HepG2 (cell line): ENCODE results near the gene TDRD10. TPM values are rescaled to one million over a fixed set of nuclear protein-coding genes. Genes with fewer than 3 reads are reported as not detected.

Source experiments
- CBX1 ChIP-seq: IDR thresholded peaks from one replicate; pipeline ENCODE4 v1.6.1; 2016; ENCODE audit warnings: antibody characterized with exemption, low read depth
- FLYWCH1 ChIP-seq: sonication (generic); formaldehyde crosslinking; IDR thresholded peaks from 2 replicates; pipeline ENCODE4 v1.8.1; 2023; ENCODE audit warnings: mild to moderate bottlenecking, missing genetic modification reagents
- FOXP4 ChIP-seq: sonication (generic); formaldehyde crosslinking; IDR thresholded peaks from 2 replicates; pipeline ENCODE4 v1.4.0; 2020; ENCODE audit warnings: missing genetic modification reagents
- GPN1 ChIP-seq: sonication (generic); formaldehyde crosslinking; IDR thresholded peaks from 2 replicates; pipeline ENCODE4 v1.5.1; 2020; ENCODE audit warnings: missing genetic modification reagents, borderline replicate concordance
- GRHL1 ChIP-seq: sonication (generic); formaldehyde crosslinking; conservative IDR thresholded peaks from 2 replicates; pipeline ENCODE4 v1.8.0; 2022; ENCODE audit warnings: missing genetic modification reagents
- MXD1 ChIP-seq: sonication (generic); formaldehyde crosslinking; IDR thresholded peaks from 2 replicates; pipeline ENCODE4 v1.4.0; 2020; ENCODE audit warnings: mild to moderate bottlenecking, missing genetic modification reagents
- SATB2 ChIP-seq: sonication (generic); formaldehyde crosslinking; IDR thresholded peaks from 2 replicates; pipeline ENCODE4 v1.5.0; 2020; ENCODE audit warnings: missing genetic modification reagents
- TARDBP ChIP-seq: sonication (generic); formaldehyde crosslinking; IDR thresholded peaks from 2 replicates; pipeline ENCODE4 v1.8.0; 2022; ENCODE audit warnings: mild to moderate bottlenecking, missing genetic modification reagents
- ZBTB10 ChIP-seq: sonication (generic); formaldehyde crosslinking; IDR thresholded peaks from 2 replicates; pipeline ENCODE4 v1.4.0; 2020; ENCODE audit warnings: missing genetic modification reagents, borderline replicate concordance
- ZBTB38 ChIP-seq: sonication (generic); formaldehyde crosslinking; IDR thresholded peaks from 2 replicates; pipeline ENCODE4 v1.5.1; 2020; ENCODE audit warnings: mild to moderate bottlenecking, missing genetic modification reagents
- ZNF275 ChIP-seq: sonication (generic); formaldehyde crosslinking; IDR thresholded peaks from 2 replicates; pipeline ENCODE4 v1.8.0; 2022; ENCODE audit warnings: missing genetic modification reagents, mild to moderate bottlenecking, inconsistent platforms, borderline replicate concordance
- ZNF572 ChIP-seq: sonication (generic); formaldehyde crosslinking; IDR thresholded peaks from 2 replicates; pipeline ENCODE4 v1.5.1; 2020; ENCODE audit warnings: mild to moderate bottlenecking, missing genetic modification reagents
- ZNF770 ChIP-seq: sonication (generic); formaldehyde crosslinking; IDR thresholded peaks from 2 replicates; pipeline ENCODE4 v1.5.0; 2020; ENCODE audit warnings: mild to moderate bottlenecking, missing genetic modification reagents
- polyA plus RNA-seq, 8 experiments: library from polyadenylated mRNA; depleted of rRNA in 3 of 8; stranded (reverse) in 7 of 8; unstranded in 1 of 8; fragments of >200 nt; fragmentation: Illumina TruSeq in 4 of 8; extraction: Trizol in 4 of 8; gene quantifications; 2 replicates each; pipeline versions ENCODE4 v1.2.1 to v1.2.3, GENCODE V29; 2011 to 2016; ENCODE audit warnings: low read depth in 4 of 8, missing spikeins in 1 of 8, mixed read lengths in 1 of 8; ENCODE audit not compliant: insufficient read depth in 1 of 8
- total RNA-seq, 5 experiments: library from RNA; depleted of rRNA; stranded (reverse); fragments of >200 nt; fragmentation: Illumina TruSeq; extraction: Trizol; gene quantifications; 2 replicates each; pipeline ENCODE4 v1.2.3, GENCODE V29; 2016; ENCODE audit warnings: low read depth in 1 of 5

Gene TDRD10
- total and polyA plus RNA-seq, 2 of the 13 experiments (the other 11 are each of a cell fraction or from before 2014, with no cell fraction given): not detected

- TF ChIP-seq FOXP4 (CRISPR knock-in tag) (peak; percentile 83), MXD1 (CRISPR knock-in tag) (peak; percentile 97), ZNF275 (CRISPR knock-in tag) (peak; percentile 99), ZBTB38 (peak; percentile 94), ZNF572 (CRISPR knock-in tag) (peak; percentile 56; the same call in 1 of the 2 replicates), SATB2 (CRISPR knock-in tag) (peak; percentile 94), ZBTB10 (CRISPR knock-in tag) (peak; percentile 83; the same call in 1 of the 2 replicates), GPN1 (CRISPR knock-in tag) (peak; percentile 21; the same call in 1 of the 2 replicates), FLYWCH1 (peak; percentile 97), CBX1 (peak; percentile 92), TARDBP (peak; percentile 94), ZNF770 (CRISPR knock-in tag) (peak; percentile 79), GRHL1 (CRISPR knock-in tag) (peak; percentile 74; the same call in 1 of the 2 replicates)
These were observed 56.9 kb downstream of the TDRD10 start (continued) for GRCh38 chr1:154558720-154559465.
